ENCODE data around the gene PTPN7. TPM values are rescaled to one million over a fixed set of nuclear protein-coding genes. Genes with fewer than 3 reads are reported as not detected.

PTPN7 gene
- polyA plus RNA-seq, 2 of the 4 experiments (the other 2 are of a cell fraction): 0.08 TPM; not detected in 1

- peak; percentile 64 to 75 for DNase-seq (ENCODE audit: low read depth in 1 of 2, low spot score in 1 of 2)
- ATAC-seq: peak; percentile 76 to 85
- ChIA-PET CTCF (interaction anchor here (0.7 to 31.9 kb wide), 13 partner anchors 10 to 268 kb away, joined by 3 to 1624 read pairs (median 3); partner anchors contain the start of genes ELF3 and RNPEP), POLR2A (interaction anchor here (7.2 kb wide), 1 partner anchor 112 kb away, joined by 69 read pairs; the partner anchor contains the start of gene ELF3)
- Histone ChIP-seq H3K4me1 (peaks cover 20% of the 10 kb centered on the region), H3K9me3 (no peaks in the 10 kb centered on the region), H3K4me3 (no peak within 1 kb of the TSS), H3K27ac (peak within 1 kb of the TSS in 1 of 2 experiments; percentile 60; a peak in 3 of 6 replicates), H3K4me2 (no peak within 1 kb of the TSS)
- TF ChIP-seq CTCF (IDR thresholded peaks at IDR 0.05) (peak; percentile 46), CBX8 (IDR thresholded peaks at IDR 0.05) (no peak), E2F6 (IDR thresholded peaks at IDR 0.05; ENCODE audit: borderline replicate concordance, low read depth) (0 out of 2 replicates have a peak, but pooled peaks have one; percentile 59), MAX (IDR thresholded peaks at IDR 0.05) (peak; percentile 64), RAD21 (conservative IDR thresholded peaks at IDR 0.05 in 1 of 2, IDR thresholded peaks at IDR 0.05 in 1 of 2) (peak; percentile 18 to 38; a peak in 1 of 5 replicates), SMC3 (IDR thresholded peaks at IDR 0.05) (peak; percentile 48; the same call in 2 of the 3 replicates), RNF2 (IDR thresholded peaks at IDR 0.05; ENCODE audit: borderline replicate concordance, low read depth) (no peak)
- WGBS (ENCODE audit: missing lambda C conversion rate): 47% methylated on average over 17 of the region's 19 CpGs
- FAIRE-seq: no peak
Observed at GRCh38 chr1:202122639-202123335, 37.6 kb downstream of the PTPN7 start, which contains the start of gene GPR37L1. Gene GPR37L1, plus strand, starts transcription at chr1:202122917. Its CDS starts 47 bp downstream, at chr1:202122964.

GRCh38 chr1:202121006-202121405, 39.4 kb downstream of the PTPN7 start:
- 51% methylated on average over 7 of the region's 7 CpGs for WGBS (ENCODE audit: missing lambda C conversion rate)
- FAIRE-seq: no peak

More at GRCh38 chr1:202121006-202121405, 39.4 kb downstream of the PTPN7 start:
- no peak overlapping the region for H3K4me3 ChIP-seq
- H3K4me1 ChIP-seq: peaks cover 22% of the 10 kb centered on the region
- peak overlapping the region in 1 of 2 experiments; percentile 46; a peak in 3 of 6 replicates for H3K27ac ChIP-seq
- POLR2A ChIA-PET: interaction anchor here (0.6 to 7.2 kb wide), 2 partner anchors 111 to 122 kb away, joined by 4 to 69 read pairs; partner anchors contain the start of gene ELF3
- no peak for DNase-seq (ENCODE audit: low read depth in 1 of 2, low spot score in 1 of 2)
- no peak overlapping the region for H3K4me2 ChIP-seq
- no peak for ATAC-seq
- no peaks in the 10 kb centered on the region for H3K9me3 ChIP-seq
- TF ChIP-seq GATA3 (IDR thresholded peaks at IDR 0.05; ENCODE audit: borderline replicate concordance) (no peak), BHLHE40 (IDR thresholded peaks at IDR 0.05; ENCODE audit: low read depth, low read length) (no peak), KDM1A (IDR thresholded peaks at IDR 0.05; ENCODE audit: low read depth) (no peak), RNF2 (IDR thresholded peaks at IDR 0.05; ENCODE audit: borderline replicate concordance, low read depth) (no peak), ZNF302 (CRISPR knock-in tag; IDR thresholded peaks at IDR 0.05) (no peak), POLR2A (IDR thresholded peaks at IDR 0.05; ENCODE audit: low read length) (no peak), MYC (IDR thresholded peaks at IDR 0.05; ENCODE audit: borderline replicate concordance, low read length) (no peak), BCL3 (IDR thresholded peaks at IDR 0.05) (no peak), NR3C1 (IDR thresholded peaks at IDR 0.05) (no peak), ESRRA (IDR thresholded peaks at IDR 0.05; ENCODE audit: borderline replicate concordance, low read length) (no peak), REST (IDR thresholded peaks at IDR 0.05) (no peak)
- CTCF ChIA-PET: interaction anchor here (1.1 to 31.9 kb wide), 9 partner anchors 12 to 226 kb away, joined by 3 to 1624 read pairs (median 8); partner anchors contain the start of genes ELF3 and RNPEP
